Activated CD4-positive, CD25-positive, alpha-beta regulatory T cell treated with anti-CD3 and anti-CD28 coated beads, Interleukin-2, amount 50 U/mL, for 16 hours (primary cell): ENCODE results near the gene CERK.

Experiments
- DNase-seq: peaks from one replicate; pipeline ENCODE4 v3.0.0-alpha.2; 2020; ENCODE audit warnings: low read depth, low spot score

The CERK gene

GRCh38 chr22:46663436-46664100 lies 74.5 kb downstream of the CERK start:
- no peak for DNase-seq

DNA sequence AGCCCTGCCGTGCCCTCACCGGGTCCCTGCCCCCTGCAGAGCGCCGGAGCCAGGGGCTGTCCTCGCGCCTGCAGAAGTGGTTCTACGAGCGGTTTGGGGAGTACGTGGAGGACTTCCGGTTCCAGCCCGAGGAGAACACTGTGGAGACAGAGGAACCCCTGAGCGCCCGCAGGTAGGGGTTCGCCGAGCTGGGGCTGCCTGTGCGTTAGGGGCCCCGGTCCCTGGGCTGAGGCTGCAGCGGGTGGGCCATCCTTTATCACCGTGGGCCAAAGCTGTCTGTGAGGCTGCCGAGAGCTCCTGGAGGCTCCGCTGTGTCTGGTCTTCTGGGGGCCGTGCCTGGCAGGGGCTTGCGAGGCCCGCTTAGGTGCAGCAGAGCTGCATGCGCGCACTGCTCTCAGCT lies 75.1 kb downstream of the CERK start:
- no peak for DNase-seq

DNA sequence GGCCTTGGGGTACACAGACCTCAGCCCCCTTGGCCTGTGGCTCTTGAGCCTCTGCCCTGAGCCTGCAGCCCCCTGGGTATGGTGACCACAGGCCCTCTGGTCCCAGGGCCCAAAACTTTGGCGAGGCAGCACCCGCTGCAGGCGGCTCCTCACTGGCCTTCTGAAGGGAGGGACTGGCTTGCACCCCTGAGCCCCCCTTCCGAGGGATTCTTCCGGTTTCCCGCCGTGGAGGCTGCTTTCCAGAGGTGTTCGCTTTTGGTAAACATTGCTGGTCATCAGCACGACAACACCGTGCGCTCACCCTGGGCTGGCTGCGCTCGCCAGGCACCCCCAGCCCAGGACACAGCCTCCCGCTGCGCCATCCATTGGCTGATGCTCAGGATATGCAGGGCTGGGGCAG lies 75.8 kb downstream of the CERK start:
- DNase-seq = no peak

- DNase-seq = peak; percentile 25
Measured at GRCh38 chr22:46661221-46661851, 76.7 kb downstream of the CERK start.

GRCh38 chr22:46660604-46661201 lies 77.3 kb downstream of the CERK start:
- DNase-seq = no peak

GRCh38 chr22:46659791-46660186 lies 78.3 kb downstream of the CERK start:
- no peak for DNase-seq

- DNase-seq = no peak
Measured at GRCh38 chr22:46659059-46659790, 78.8 kb downstream of the CERK start.

DNA sequence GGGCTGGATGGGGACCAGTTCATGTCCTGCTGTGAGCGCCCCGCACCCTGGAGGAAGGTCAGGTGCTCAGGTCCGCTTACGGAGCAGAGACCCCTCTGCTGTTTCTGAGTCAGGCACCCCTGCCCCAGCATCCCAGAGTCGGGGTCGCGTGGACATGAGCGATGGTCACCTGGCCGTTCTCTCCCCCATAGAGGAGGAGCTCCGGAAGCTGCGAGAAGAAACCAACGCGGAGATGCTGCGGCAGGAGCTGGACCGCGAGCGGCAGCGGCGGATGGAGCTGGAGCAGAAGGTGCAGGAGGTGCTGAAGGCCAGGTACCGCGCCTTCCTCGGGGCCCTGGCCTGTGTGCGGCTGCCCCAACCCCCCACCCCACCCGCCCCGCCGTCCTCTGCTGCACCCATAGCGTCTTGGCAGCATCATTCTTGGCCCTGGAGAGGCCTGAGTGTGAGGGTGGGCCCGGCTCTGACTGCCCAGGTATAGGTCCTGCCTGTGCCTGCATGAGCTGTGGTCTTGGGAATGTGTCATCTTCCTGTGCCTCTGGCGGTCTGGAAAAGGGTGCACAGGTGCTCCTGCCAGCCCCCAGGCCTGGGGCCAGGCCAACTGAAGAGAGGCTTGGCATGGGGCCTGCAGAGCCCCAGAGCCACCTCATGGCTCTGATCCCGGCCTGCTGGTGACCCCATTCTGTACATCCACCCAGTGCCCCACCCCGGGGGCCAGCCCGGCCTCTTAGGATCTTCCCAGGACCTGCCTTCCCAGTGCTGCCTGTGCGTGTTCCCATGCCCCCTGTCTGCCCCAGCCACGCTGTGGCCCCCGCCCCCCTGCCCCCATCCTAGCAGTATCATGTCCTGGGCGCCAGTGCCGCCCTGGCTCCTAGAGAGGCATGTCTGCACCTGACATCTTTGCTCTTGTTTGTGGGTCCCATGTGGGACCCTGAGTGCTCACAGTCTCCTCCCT lies 79.8 kb downstream of the CERK start:
- no peak for DNase-seq

GRCh38 chr22:46657655-46657953 lies 80.4 kb downstream of the CERK start:
- no peak for DNase-seq

DNA sequence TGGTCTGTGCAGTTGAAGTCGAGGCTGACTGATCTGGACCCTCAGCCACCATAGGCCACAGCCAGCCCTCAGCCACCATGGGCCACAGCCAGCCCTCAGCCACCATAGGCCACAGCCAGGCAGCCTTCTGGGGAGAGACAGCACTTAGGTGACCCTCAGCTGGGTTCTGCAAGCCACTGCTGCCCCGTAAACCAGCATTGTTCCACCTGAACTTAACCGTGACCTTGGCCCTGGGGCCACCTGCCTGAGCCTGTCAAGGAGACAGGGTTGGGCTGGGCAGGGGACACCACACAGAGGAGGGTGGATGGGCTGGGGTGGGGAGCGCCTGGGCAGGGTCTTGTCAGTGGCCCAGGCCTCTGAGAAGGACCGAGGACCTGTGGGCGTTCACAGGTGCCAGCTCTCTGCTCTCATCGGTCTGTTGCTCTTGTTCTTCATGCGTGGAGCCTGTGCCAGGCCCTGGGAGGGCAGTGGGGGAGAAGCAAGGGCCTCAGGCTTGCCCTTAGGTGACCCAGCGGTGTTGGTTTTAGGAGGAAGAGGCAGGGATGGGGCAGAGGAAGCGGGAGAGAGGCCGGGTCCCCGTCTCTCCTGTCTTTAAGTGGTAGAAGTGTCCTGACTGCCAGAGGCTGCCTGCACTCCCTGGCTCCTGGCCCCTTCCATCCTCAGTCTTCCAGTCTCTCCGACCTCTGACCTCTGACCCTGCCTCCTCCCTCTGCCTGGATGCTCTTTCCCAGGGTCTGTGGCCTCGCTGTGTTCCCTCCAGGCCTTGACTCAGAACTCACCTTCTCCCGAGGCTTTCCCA lies 81.0 kb downstream of the CERK start:
- DNase-seq = no peak

DNA sequence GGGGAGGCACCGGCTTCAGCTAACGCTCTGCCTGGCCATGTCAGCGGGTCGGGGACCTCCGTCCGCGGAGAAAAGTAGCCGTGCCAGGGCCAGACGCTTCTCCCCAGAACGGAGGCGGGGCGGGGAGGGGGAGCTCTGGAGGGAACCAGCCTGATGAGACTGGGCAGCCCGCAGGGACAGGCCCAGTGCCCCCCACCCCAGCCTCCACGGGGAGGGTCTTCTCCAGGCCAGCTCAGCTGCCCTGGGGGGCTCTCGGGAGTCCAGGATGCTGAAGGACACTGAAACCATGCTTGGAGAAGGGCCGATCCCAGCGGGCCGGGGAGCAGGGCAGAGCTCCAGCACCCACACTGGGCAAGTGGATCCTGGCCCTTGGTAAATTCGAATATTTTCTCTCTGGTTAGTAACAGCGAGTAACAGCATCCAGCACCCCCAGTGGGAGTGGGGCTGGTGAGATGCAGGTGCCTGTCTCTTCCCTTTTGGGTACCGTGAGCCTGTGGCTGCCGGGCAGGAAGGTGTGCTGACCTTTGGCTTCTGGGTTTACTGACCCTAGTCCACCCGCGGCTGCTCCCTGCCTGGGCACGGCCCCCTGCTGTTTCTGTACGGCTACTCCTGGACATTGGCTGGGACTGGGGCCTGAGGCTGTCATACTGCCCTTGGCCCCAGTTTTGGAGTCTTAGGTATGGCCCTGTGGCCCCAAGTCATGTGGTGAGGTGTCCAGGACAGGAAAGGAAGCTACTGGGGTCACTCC lies 82.0 kb downstream of the CERK start:
- no peak for DNase-seq

DNA sequence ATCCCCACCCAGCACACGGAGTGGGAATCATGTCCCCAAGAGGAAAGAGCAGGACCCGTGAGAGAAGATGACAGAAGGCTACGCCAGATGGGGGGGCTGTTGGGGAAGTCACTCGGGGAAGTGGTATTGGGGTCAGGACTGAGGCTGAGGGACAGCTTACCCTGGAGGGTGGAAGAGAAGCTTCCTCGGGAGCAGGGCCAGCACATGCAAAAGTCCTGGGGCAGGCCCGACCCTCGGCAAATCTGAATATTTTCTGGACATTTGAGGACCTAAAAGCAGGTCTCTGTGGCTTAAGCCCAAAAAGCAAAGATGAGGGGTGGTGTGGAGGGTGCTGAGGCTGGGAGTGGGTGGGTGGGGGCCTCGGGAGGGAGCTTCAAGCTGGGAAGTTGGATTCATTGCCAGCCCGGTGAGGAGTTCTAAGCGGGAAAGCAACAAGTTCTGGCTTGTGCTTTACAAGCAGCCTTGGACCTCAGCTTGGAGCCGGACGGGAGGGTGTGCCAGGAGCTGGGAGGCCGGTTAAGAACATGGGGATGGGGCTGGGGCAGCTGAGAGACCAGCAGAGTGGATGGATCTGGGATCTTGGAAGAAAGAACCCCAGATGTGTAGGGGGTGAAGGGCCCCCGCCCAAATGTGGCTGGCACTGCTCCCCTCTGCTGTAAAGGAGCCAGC lies 83.0 kb downstream of the CERK start:
- DNase-seq = no peak

GRCh38 chr22:46654426-46654825 lies 83.6 kb downstream of the CERK start:
- DNase-seq = no peak

DNA sequence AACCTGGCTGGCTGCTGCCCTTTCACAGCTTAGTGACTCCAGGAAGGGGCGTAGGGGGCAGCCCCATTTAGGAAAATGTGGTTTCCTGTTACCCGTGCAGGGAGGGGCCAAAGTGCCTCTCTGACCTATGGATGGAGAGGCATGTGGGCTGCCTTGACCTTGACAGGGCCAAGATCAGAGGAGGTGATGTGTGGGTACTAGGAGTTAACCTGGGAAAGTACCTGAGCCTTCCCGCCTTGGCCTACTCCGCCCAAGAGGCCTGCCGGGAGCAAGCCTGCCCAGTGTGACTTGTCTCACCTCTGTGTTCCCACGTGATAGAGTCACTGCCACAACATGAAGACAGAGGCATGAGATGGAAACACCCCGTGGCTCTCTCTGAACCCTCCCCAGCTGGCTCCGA lies 84.5 kb downstream of the CERK start:
- DNase-seq = no peak

DNA sequence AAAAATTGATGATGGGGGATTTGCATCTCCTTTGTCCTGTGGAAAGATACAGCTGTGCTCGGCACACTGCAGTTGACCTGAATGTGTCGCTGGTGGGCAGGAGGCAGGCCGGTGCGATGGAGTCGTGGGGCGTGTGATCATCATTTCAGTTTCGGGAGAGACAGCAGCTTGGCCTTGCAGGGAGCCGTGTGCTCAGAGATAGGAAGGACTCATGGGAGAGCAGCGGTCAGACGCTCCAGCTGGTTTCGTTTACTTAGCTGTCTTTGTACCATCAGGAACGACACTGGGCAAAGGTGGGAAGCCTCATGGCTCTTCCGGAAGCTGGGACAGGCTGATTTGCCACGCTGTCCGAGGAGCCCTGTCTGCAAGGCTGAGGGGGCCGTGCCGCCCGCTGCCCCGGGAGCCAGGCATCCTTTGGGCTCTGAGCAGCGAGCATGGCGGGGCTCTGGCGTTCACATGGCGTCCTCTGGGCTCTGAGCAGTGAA lies 85.2 kb downstream of the CERK start:
- DNase-seq = no peak

- DNase-seq = no peak
Measured at GRCh38 chr22:46652081-46652846, 85.8 kb downstream of the CERK start.

GRCh38 chr22:46651316-46651715 lies 86.7 kb downstream of the CERK start:
- DNase-seq = no peak

DNA sequence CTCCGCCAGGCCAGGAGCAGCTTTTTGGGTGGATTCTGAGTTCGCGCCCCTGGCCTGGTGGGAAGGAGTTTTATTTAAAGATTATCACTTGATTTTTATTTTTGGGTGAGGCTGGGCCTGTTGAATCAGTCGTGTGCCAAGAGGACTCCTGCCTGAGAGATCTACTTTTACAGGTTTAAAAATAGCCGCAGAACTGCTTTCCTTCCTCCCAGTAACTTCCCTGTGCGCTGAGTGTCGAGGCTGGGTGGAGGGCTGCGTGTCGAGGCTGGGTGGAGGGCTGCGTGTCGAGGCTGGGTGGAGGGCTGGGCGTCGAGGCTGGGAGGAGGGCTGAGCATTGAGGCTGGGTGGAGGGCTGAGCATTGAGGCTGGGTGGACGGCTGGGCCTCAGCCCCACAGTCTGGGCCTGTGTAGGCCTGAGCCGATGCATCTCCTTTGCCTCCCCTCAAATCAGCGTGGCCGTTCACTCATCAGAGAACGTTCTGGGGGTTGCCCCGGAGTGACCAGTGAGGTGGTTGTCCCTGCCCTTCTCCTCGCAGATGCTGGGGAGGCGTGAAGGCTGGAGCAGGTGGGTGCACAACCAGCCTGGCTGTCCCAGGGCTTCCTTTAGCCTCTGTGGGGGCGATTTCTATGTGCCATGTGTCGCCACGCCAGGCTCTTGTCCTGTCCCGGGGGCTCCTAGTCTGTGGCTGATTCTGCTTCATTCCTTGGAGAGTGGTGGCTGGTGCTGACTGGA lies 87.8 kb downstream of the CERK start:
- no peak for DNase-seq
